ENCODE measurements around the gene CNBD2.

DNA sequence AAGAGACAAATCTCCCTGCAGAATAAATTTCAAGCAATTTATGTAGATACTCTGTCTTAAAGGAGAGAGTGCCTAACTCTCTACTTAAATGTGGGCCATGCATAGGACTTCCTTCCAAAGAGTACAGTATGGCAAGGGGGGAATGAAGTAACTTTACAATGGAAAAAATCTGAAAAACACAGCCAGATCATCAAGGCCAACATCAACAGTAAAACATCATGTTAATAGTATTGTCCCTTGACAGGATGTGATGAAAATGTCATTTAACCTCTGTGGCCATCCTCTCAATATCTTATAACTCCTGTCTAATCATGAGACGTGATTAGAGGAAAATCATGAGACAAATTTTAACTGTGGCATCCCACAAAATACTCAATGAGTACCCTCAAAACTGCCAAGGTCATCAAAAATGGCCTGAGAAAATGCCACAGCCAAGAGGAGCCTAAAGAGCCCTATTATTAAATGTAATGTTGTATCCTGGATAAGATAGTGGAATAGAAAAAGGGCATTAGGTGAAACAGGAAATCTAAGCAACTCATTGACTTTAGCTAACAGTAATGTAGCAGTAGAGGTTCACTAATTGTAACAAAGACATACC, 47.5 kb downstream of the CNBD2 start:
- TF ChIP-seq EP300 (IDR thresholded peaks at IDR 0.05; ENCODE audit: borderline replicate concordance): no peak
- no peak for TF ChIP-seq CEBPB (IDR thresholded peaks at IDR 0.05)
- TF ChIP-seq REST (IDR thresholded peaks at IDR 0.05; ENCODE audit: low read depth): no peak
- TF ChIP-seq FOXM1 (IDR thresholded peaks at IDR 0.05; ENCODE audit: borderline replicate concordance, low read depth): no peak
- TF ChIP-seq TAF1 (IDR thresholded peaks at IDR 0.05; ENCODE audit: low read depth): no peak
- no peak for TF ChIP-seq NFIC (IDR thresholded peaks at IDR 0.05)
- TF ChIP-seq TEAD4 (IDR thresholded peaks at IDR 0.05): no peak
- TF ChIP-seq RAD21 (IDR thresholded peaks at IDR 0.05; ENCODE audit: low read depth): no peak
- TF ChIP-seq ZBTB7A (IDR thresholded peaks at IDR 0.05; ENCODE audit: low read depth): no peak
- no peak for TF ChIP-seq USF1 (IDR thresholded peaks at IDR 0.05)
- no peak for TF ChIP-seq MAX (IDR thresholded peaks at IDR 0.05)
- no peak for TF ChIP-seq TCF12 (IDR thresholded peaks at IDR 0.05; ENCODE audit: low read depth)
- no peak for TF ChIP-seq YY1 (IDR thresholded peaks at IDR 0.05; ENCODE audit: low read depth)

Data from Ishikawa (cell line).